H1 (cell line): ENCODE results near the gene LTC4S. TPM values are rescaled to one million over a fixed set of nuclear protein-coding genes. Genes with fewer than 3 reads are reported as not detected.
A peak's percentile ranks its signal among the peaks of the same experiment; 100 is the strongest.

Experiments
- CTCF ChIA-PET: fragments of 300-600 bp; sonication (Branson Sonifier 250); formaldehyde crosslinking; loops from one replicate; lab custom pipeline; 2021; ENCODE audit not compliant: partially characterized antibody; lab: Charles Lee
- POLR2A ChIA-PET: fragments of 300-600 bp; sonication (Branson Sonifier 250); formaldehyde crosslinking; loops from one replicate; lab custom pipeline; 2021; ENCODE audit warnings: inconsistent platforms; ENCODE audit not compliant: partially characterized antibody; lab: Charles Lee
- DNase-seq, 2 experiments: peaks; one replicate each; pipeline versions ENCODE4 v3.0.0 to v3.0.0-alpha.2; 2010 to 2022; ENCODE audit warnings: low spot score in 2 of 2, low read depth in 1 of 2, mixed read lengths in 1 of 2
- FAIRE-seq: peaks from 2 replicates; lab custom pipeline; 2011; peaks lifted over from hg19 to GRCh38; lab: Jason Lieb, UNC
- H2AFZ ChIP-seq: 2 replicates; pipeline ENCODE4 v1.8.1; 2012; ENCODE audit warnings: low read length, inconsistent platforms
- H2AK5ac ChIP-seq: 2 replicates; pipeline ENCODE4 v1.6.1; 2013; ENCODE audit warnings: low read depth, low read length
- H2BK120ac ChIP-seq: replicated peaks from 2 replicates; pipeline ENCODE3; 2013; ENCODE audit warnings: low read depth, low read length, inconsistent platforms
- H2BK12ac ChIP-seq: 2 replicates; pipeline ENCODE4 v1.6.1; 2013; ENCODE audit warnings: low read depth, low read length
- H2BK15ac ChIP-seq: 2 replicates; pipeline ENCODE4 v1.6.1; 2013; ENCODE audit warnings: low read length
- H2BK20ac ChIP-seq: 2 replicates; pipeline ENCODE4 v1.6.1; 2013; ENCODE audit warnings: low read length
- H2BK5ac ChIP-seq: 2 replicates; pipeline ENCODE4 v1.6.1; 2013; ENCODE audit warnings: low read depth, low read length
- H3K14ac ChIP-seq: 2 replicates; pipeline ENCODE4 v1.6.1; 2013; ENCODE audit warnings: inconsistent platforms; ENCODE audit not compliant: insufficient read length
- H3K18ac ChIP-seq: 2 replicates; pipeline ENCODE4 v1.6.1; 2013; ENCODE audit warnings: low read length; ENCODE audit errors: extremely low read depth
- H3K23ac ChIP-seq: 2 replicates; pipeline ENCODE4 v1.6.1; 2013; ENCODE audit warnings: inconsistent platforms; ENCODE audit not compliant: insufficient read length
- H3K23me2 ChIP-seq: 2 replicates; pipeline ENCODE4 v1.6.1; 2013; ENCODE audit warnings: low read depth, low read length
- H3K27ac ChIP-seq: 2 replicates; pipeline ENCODE4 v1.6.1; 2011; ENCODE audit warnings: low read depth, low read length, inconsistent platforms
- H3K27me3 ChIP-seq, 4 experiments: replicated peaks in 1 of 4; 1 replicate in 1 of 4; 2 replicates in 3 of 4; pipeline versions ENCODE4 v1.6.1 to v1.8.1; 2011 to 2013; ENCODE audit warnings: low read length in 3 of 4, mild to moderate bottlenecking in 3 of 4, inconsistent platforms in 2 of 4, mixed read lengths in 2 of 4, moderate library complexity in 1 of 4; ENCODE audit not compliant: control insufficient read depth in 3 of 4, insufficient read depth in 3 of 4; ENCODE audit errors: extremely low read depth in 1 of 4
- H3K36me3 ChIP-seq, 4 experiments: 2 replicates each; pipeline versions ENCODE4 v1.6.1 to v1.8.1; 2011 to 2013; ENCODE audit warnings: mild to moderate bottlenecking in 4 of 4, low read length in 3 of 4, moderate library complexity in 2 of 4, control low read depth in 1 of 4, inconsistent platforms in 1 of 4; ENCODE audit not compliant: insufficient read depth in 4 of 4, control insufficient read depth in 2 of 4
- H3K4ac ChIP-seq: replicated peaks from 2 replicates; pipeline ENCODE3; 2013; ENCODE audit warnings: low read length, low read depth, mixed read lengths, inconsistent platforms; ENCODE audit not compliant: insufficient read length
- H3K4me1 ChIP-seq, 4 experiments: replicated peaks in 1 of 4; 1 replicate in 1 of 4; 2 replicates in 3 of 4; pipeline versions ENCODE4 v1.6.1 to v1.8.1; 2011 to 2013; ENCODE audit warnings: low read length in 3 of 4, inconsistent platforms in 2 of 4, mixed read lengths in 1 of 4; ENCODE audit not compliant: insufficient read depth in 4 of 4, control insufficient read depth in 3 of 4
- H3K4me2 ChIP-seq, 2 experiments: 2 replicates each; pipeline versions ENCODE4 v1.6.1 to v1.8.1; 2011 to 2013; ENCODE audit warnings: low read depth in 2 of 2, low read length in 2 of 2, control low read depth in 1 of 2, inconsistent platforms in 1 of 2, mild to moderate bottlenecking in 1 of 2; ENCODE audit not compliant: insufficient read depth in 1 of 2
- H3K4me3 ChIP-seq, 4 experiments: fragments of 200-600, 300-600 bp in 1 of 4; sonication (generic), shearing (Covaris generic), sonication (Bioruptor Twin) in 1 of 4; 2 replicates each; pipeline versions ENCODE4 v1.5.1 to v1.8.1; 2011 to 2016; ENCODE audit warnings: low read length in 4 of 4, low read depth in 3 of 4, control low read depth in 2 of 4, inconsistent platforms in 2 of 4, mild to moderate bottlenecking in 2 of 4, mixed read lengths in 1 of 4, moderate library complexity in 1 of 4; ENCODE audit not compliant: insufficient read depth in 2 of 4; ENCODE audit errors: extremely low read depth in 1 of 4
- H3K56ac ChIP-seq: replicated peaks from 2 replicates; pipeline ENCODE3; 2013; ENCODE audit warnings: low read depth, mild to moderate bottlenecking, mixed read lengths, low read length, inconsistent platforms; ENCODE audit not compliant: insufficient read length
- H3K79me1 ChIP-seq: 2 replicates; pipeline ENCODE4 v1.6.1; 2013; ENCODE audit warnings: low read depth, low read length, control low read depth
- H3K79me2 ChIP-seq, 2 experiments: 2 replicates each; pipeline versions ENCODE4 v1.6.1 to v1.8.1; 2012 to 2013; ENCODE audit warnings: low read length in 2 of 2, mild to moderate bottlenecking in 2 of 2, inconsistent platforms in 1 of 2; ENCODE audit not compliant: insufficient read depth in 2 of 2, control insufficient read depth in 1 of 2
- H3K9ac ChIP-seq, 4 experiments: replicated peaks in 1 of 4; 1 replicate in 1 of 4; 2 replicates in 3 of 4; pipeline versions ENCODE4 v1.6.1 to v1.8.1; 2011 to 2013; ENCODE audit warnings: low read depth in 3 of 4, low read length in 3 of 4, control low read depth in 2 of 4, mild to moderate bottlenecking in 2 of 4, moderate library complexity in 2 of 4, inconsistent platforms in 1 of 4; ENCODE audit errors: extremely low read depth in 1 of 4
- H3K9me3 ChIP-seq, 2 experiments: 2 replicates each; pipeline versions ENCODE4 v1.6.1 to v1.8.1; 2012 to 2013; ENCODE audit warnings: mild to moderate bottlenecking in 2 of 2, moderate library complexity in 2 of 2, control low read depth in 1 of 2, inconsistent platforms in 1 of 2, low read depth in 1 of 2, low read length in 1 of 2, mixed read lengths in 1 of 2; ENCODE audit not compliant: insufficient read depth in 2 of 2
- H4K20me1 ChIP-seq, 2 experiments: replicated peaks in 1 of 2; 2 replicates each; pipeline versions ENCODE3 to v1.8.1; 2011 to 2013; ENCODE audit warnings: inconsistent platforms in 2 of 2, low read length in 2 of 2, mild to moderate bottlenecking in 1 of 2; ENCODE audit not compliant: insufficient read depth in 2 of 2, control insufficient read depth in 1 of 2
- H4K5ac ChIP-seq: 2 replicates; pipeline ENCODE4 v1.6.1; 2013; ENCODE audit warnings: low read length, low read depth, mixed read lengths, inconsistent platforms; ENCODE audit not compliant: insufficient read length
- H4K8ac ChIP-seq: 2 replicates; pipeline ENCODE4 v1.8.0; 2013; ENCODE audit warnings: mild to moderate bottlenecking, moderate library complexity, low read length, inconsistent platforms; ENCODE audit not compliant: insufficient read depth; ENCODE audit errors: extremely low read depth
- H4K91ac ChIP-seq: replicated peaks from 2 replicates; pipeline ENCODE3; 2013; ENCODE audit warnings: low read length, mixed read lengths, inconsistent platforms; ENCODE audit not compliant: insufficient read length
- BACH1 ChIP-seq: IDR thresholded peaks from 2 replicates; pipeline ENCODE4 v1.6.1; 2012; ENCODE audit warnings: low read length, improper control_type of control experiment
- CBX5 ChIP-seq: fragments of 300-800, 300-1000 bp; sonication (generic); IDR thresholded peaks from 2 replicates; pipeline ENCODE4 v1.7.1; 2016; ENCODE audit warnings: antibody characterized with exemption, low read length, low read depth
- CREB1 ChIP-seq: IDR thresholded peaks from 2 replicates; pipeline ENCODE4 v1.6.1; 2012; ENCODE audit warnings: inconsistent platforms
- MAFK ChIP-seq: IDR thresholded peaks from 2 replicates; pipeline ENCODE4 v1.6.1; 2012; ENCODE audit warnings: low read depth, mild to moderate bottlenecking, improper control_type of control experiment, low read length
- POLR2AphosphoS5 ChIP-seq: IDR thresholded peaks from 2 replicates; pipeline ENCODE4 v1.6.1; 2011; ENCODE audit warnings: low read depth, low read length
- RNF2 ChIP-seq: fragments of 200-900, 300-1000 bp; sonication (generic); IDR thresholded peaks from 2 replicates; pipeline ENCODE4 v1.7.1; 2016; ENCODE audit warnings: borderline replicate concordance, low read depth, mild to moderate bottlenecking, antibody characterized with exemption, low read length; ENCODE audit not compliant: poor library complexity, severe bottlenecking; ENCODE audit errors: missing control alignments
- SRF ChIP-seq: IDR thresholded peaks from 2 replicates; pipeline ENCODE4 v1.6.1; 2011; ENCODE audit warnings: mild to moderate bottlenecking, low read depth, low read length, moderate library complexity
- TAF7 ChIP-seq: optimal IDR thresholded peaks from 2 replicates; pipeline ENCODE3; 2011; ENCODE audit warnings: low read depth, mild to moderate bottlenecking, inconsistent platforms, low read length, moderate library complexity, borderline replicate concordance
- USF2 ChIP-seq: IDR thresholded peaks from 2 replicates; pipeline ENCODE4 v1.6.1; 2011; ENCODE audit warnings: low read length, improper control_type of control experiment
- WGBS, 2 experiments: shearing (Covaris generic) in 1 of 2; methylation state at CpG; one replicate each; pipeline versions ENCODE4 v1.1.6 to v1.1.7; 2013 to 2015; ENCODE audit warnings: low lambda C conversion rate in 2 of 2, mixed read lengths in 2 of 2, inconsistent platforms in 1 of 2, low coverage in 1 of 2, missing lambda C conversion rate in 1 of 2; ENCODE audit not compliant: insufficient replicate concordance in 2 of 2, insufficient coverage in 1 of 2, insufficient read length in 1 of 2; ENCODE audit errors: extremely low coverage in 1 of 2, missing lambda C conversion rate in 1 of 2; 5-methylcytosine and 5-hydroxymethylcytosine counted together
- polyA plus RNA-seq, 7 experiments: library from polyadenylated mRNA; depleted of rRNA in 3 of 7; stranded (reverse) in 5 of 7; unstranded in 2 of 7; fragments of >200 nt in 5 of 7; fragments of 200-250 nt in 2 of 7; gene quantifications; 1 replicate in 5 of 7; 2 replicates in 1 of 7; 4 replicates in 1 of 7; pipeline versions ENCODE4 v1.2.1 to v1.2.3, GENCODE V29; 2011 to 2013; ENCODE audit warnings: missing spikeins in 2 of 7, mixed read lengths in 2 of 7
- total RNA-seq: library from RNA; stranded (reverse); fragmentation: NEBNext Ultra II Directional; extraction: Animal tissue kit (Norgen Biotek cat#: 25700); gene quantifications from 2 replicates; pipeline ENCODE4 v1.2.1, GENCODE V29; 2021

LTC4S gene
- total and polyA plus RNA-seq, 2 of the 8 experiments (the other 6 are each of a cell fraction or from before 2014, with no cell fraction given) = 2.2 to 3.7 TPM

GRCh38 chr5:179819296-179820126 is 25.7 kb downstream of the LTC4S start:
- Histone ChIP-seq H2BK120ac (peak overlapping the region; percentile 95), H3K4ac (peak overlapping the region; percentile 90), H3K18ac (peak overlapping the region; percentile 99), H3K79me1 (peaks cover 8% of the 10 kb centered on the region), H3K4me1 (peaks cover 4 to 38% (median 33%) of the 10 kb centered on the region in 4 experiments), H2AFZ (no peak overlapping the region), H3K36me3 (peaks cover 6 to 13% (median 9%) of the 10 kb centered on the region in 4 experiments; a peak in 6 of 8 replicates), H3K4me3 (peak overlapping the region in 2 of 4 experiments; percentile 1 to 91; a peak in 4 of 8 replicates), H2BK15ac (peak overlapping the region; percentile 100; the same call in 1 of the 2 replicates), H3K4me2 (peak overlapping the region; percentile 54 to 58), H3K9me3 (no peaks in the 10 kb centered on the region), H4K20me1 (peaks cover 8 to 17% of the 10 kb centered on the region in 2 experiments), H3K23me2 (peaks cover 15% of the 10 kb centered on the region; the same call in 1 of the 2 replicates), H3K79me2 (peaks cover 4 to 28% of the 10 kb centered on the region in 2 experiments; a peak in 2 of 4 replicates), H2BK20ac (peak overlapping the region; percentile 99), H3K56ac (peak overlapping the region; percentile 8), H3K27ac (peak overlapping the region; percentile 67; the same call in 1 of the 2 replicates), H4K5ac (peak overlapping the region; percentile 49), H2BK12ac (peak overlapping the region; percentile 97), H3K9ac (peak overlapping the region in 2 of 4 experiments; percentile 31 to 49; a peak in 3 of 7 replicates), H3K23ac (no peak overlapping the region), H3K14ac (no peak overlapping the region), H2AK5ac (peak overlapping the region; percentile 97), H3K27me3 (peaks cover 0 to 5% (median 2%) of the 10 kb centered on the region in 4 experiments; a peak in 2 of 7 replicates), H4K8ac (peak overlapping the region; percentile 72), H4K91ac (peak overlapping the region; percentile 98), H2BK5ac (peak overlapping the region; percentile 96)
- 37% methylated on average over 22 of the region's 26 CpGs; no CpG with 5 or more reads in 1 of the 2 experiments for WGBS, 2 experiments
- CTCF ChIA-PET = interaction anchor here (1.1 to 1.8 kb wide), 4 partner anchors 18 to 49 kb away, joined by 3 to 6 read pairs (median 6); no protein-coding TSS in a partner anchor
- POLR2A ChIA-PET = interaction anchor here (0.6 to 12.6 kb wide), 19 partner anchors 8 to 205 kb away, joined by 3 to 207 read pairs (median 3); partner anchors contain the start of genes HNRNPH1, LTC4S, MGAT4B and MRNIP
- DNase-seq = peak in 1 of 2 experiments; percentile 79
- no peak for FAIRE-seq
- TF ChIP-seq CREB1 (peak; percentile 31; the same call in 1 of the 2 replicates), CBX5 (no peak), TAF7 (no peak), RNF2 (peak; percentile 32), MAFK (peak; percentile 91; the same call in 1 of the 2 replicates), POLR2AphosphoS5 (no peak; the same call in 1 of the 2 replicates), SRF (no peak), USF2 (peak; percentile 47), BACH1 (peak; percentile 98)
